Epithelial cell of proximal tubule (primary cell): ENCODE results near the gene RELT. TPM values are rescaled to one million over a fixed set of nuclear protein-coding genes. Genes with fewer than 3 reads are reported as not detected.

ENCODE experiments used
- DNase-seq: peaks from one replicate; pipeline ENCODE4 v3.0.0-alpha.2; 2011; ENCODE audit warnings: low read depth
- H3K4me3 ChIP-seq: 2 replicates; pipeline ENCODE4 v1.5.1; 2011; ENCODE audit warnings: low read depth, mild to moderate bottlenecking, low read length
- CTCF ChIP-seq: conservative IDR thresholded peaks from 2 replicates; pipeline ENCODE4 v1.5.1; 2012; ENCODE audit warnings: low read depth, mild to moderate bottlenecking, low read length
- total RNA-seq: library from RNA; depleted of rRNA; stranded (reverse); fragments of >200 nt; gene quantifications from 2 replicates; pipeline ENCODE4 v1.2.3, GENCODE V29; 2015

The RELT gene
- total RNA-seq, 1 donor from 2014 or later, result 9.1 TPM

GRCh38 chr11:73375830-73376159 is 404 bp upstream of the RELT start:
- no peak for DNase-seq
- no peak for TF ChIP-seq CTCF
- peak overlapping the region; percentile 21 for H3K4me3 ChIP-seq

- H3K4me3 ChIP-seq, result peak overlapping the region; percentile 79
- TF ChIP-seq CTCF, result no peak
- peak; percentile 20 for DNase-seq
These were observed 817 bp downstream of the RELT start for GRCh38 chr11:73376803-73377629.

- no peak overlapping the region for H3K4me3 ChIP-seq
- no peak for TF ChIP-seq CTCF
- no peak for DNase-seq
These were observed 3.1 kb downstream of the RELT start for GRCh38 chr11:73379189-73379880.

- H3K4me3 ChIP-seq, result no peak overlapping the region
- TF ChIP-seq CTCF, result no peak
- DNase-seq, result no peak
These were observed 4.1 kb downstream of the RELT start for GRCh38 chr11:73380331-73380730.

GRCh38 chr11:73380897-73381410 is 4.8 kb downstream of the RELT start:
- DNase-seq, result no peak
- no peak overlapping the region for H3K4me3 ChIP-seq
- TF ChIP-seq CTCF, result no peak

GRCh38 chr11:73381589-73381988 is 5.4 kb downstream of the RELT start:
- DNase-seq, result no peak
- TF ChIP-seq CTCF, result no peak
- no peak overlapping the region for H3K4me3 ChIP-seq
